GM19438 (cell line): ENCODE measurements around the gene VOPP1.
"Not testable (repeated sequence)": the region's sequence is repeated elsewhere in the genome, so short reads cannot be mapped to it uniquely, and the experiment has no call there.

Experiments
- ATAC-seq: cut with Tn5 transposase; IDR thresholded peaks from one replicate; pipeline ENCODE4 v1.9.1; 2021; ENCODE audit warnings: low read depth; ENCODE audit not compliant: unreplicated experiment

Gene VOPP1

GRCh38 chr7:55587687-55588378, 15.5 kb upstream of the VOPP1 start:
- no peak for ATAC-seq

GRCh38 chr7:55582656-55583055, 10.4 kb upstream of the VOPP1 start:
- not testable (repeated sequence) for ATAC-seq

GRCh38 chr7:55576753-55577152, 4.5 kb upstream of the VOPP1 start:
- ATAC-seq = no peak

GRCh38 chr7:55575733-55576132, 3.4 kb upstream of the VOPP1 start:
- no peak for ATAC-seq

- ATAC-seq = no peak
Observed at GRCh38 chr7:55575098-55575497, 2.8 kb upstream of the VOPP1 start.

GRCh38 chr7:55574051-55574717, 1.9 kb upstream of the VOPP1 start:
- no peak for ATAC-seq

- ATAC-seq = no peak
Observed at GRCh38 chr7:55573234-55573900, 1.1 kb upstream of the VOPP1 start.

GRCh38 chr7:55571511-55572377, 558 bp downstream of the VOPP1 start:
- peak; percentile 18 for ATAC-seq

GRCh38 chr7:55570939-55571338, 1.4 kb downstream of the VOPP1 start:
- ATAC-seq = no peak

- peak; percentile 39 for ATAC-seq
Observed at GRCh38 chr7:55570218-55570873, 2.0 kb downstream of the VOPP1 start.

GRCh38 chr7:55569797-55570196, 2.5 kb downstream of the VOPP1 start:
- peak; percentile 19 for ATAC-seq

GRCh38 chr7:55569269-55569663, 3.0 kb downstream of the VOPP1 start:
- no peak for ATAC-seq

GRCh38 chr7:55568613-55569268, 3.6 kb downstream of the VOPP1 start:
- ATAC-seq = no peak

- ATAC-seq = no peak
Observed at GRCh38 chr7:55567571-55567970, 4.7 kb downstream of the VOPP1 start.

- ATAC-seq = no peak
Observed at GRCh38 chr7:55565681-55566080, 6.6 kb downstream of the VOPP1 start.

- no peak for ATAC-seq
Observed at GRCh38 chr7:55563596-55564325, 8.5 kb downstream of the VOPP1 start.

GRCh38 chr7:55561690-55562089, 10.6 kb downstream of the VOPP1 start:
- no peak for ATAC-seq

- no peak for ATAC-seq
Observed at GRCh38 chr7:55558962-55559920, 13.1 kb downstream of the VOPP1 start.
